ENCODE data around the gene EDRF1.

The EDRF1 gene

GRCh38 chr10:125795637-125796190 is 76.2 kb downstream of the EDRF1 start:
- no peak for DNase-seq

GRCh38 chr10:125797424-125797823 is 77.9 kb downstream of the EDRF1 start:
- DNase-seq, result no peak

GRCh38 chr10:125797994-125798662 is 78.6 kb downstream of the EDRF1 start:
- no peak for DNase-seq

DNA sequence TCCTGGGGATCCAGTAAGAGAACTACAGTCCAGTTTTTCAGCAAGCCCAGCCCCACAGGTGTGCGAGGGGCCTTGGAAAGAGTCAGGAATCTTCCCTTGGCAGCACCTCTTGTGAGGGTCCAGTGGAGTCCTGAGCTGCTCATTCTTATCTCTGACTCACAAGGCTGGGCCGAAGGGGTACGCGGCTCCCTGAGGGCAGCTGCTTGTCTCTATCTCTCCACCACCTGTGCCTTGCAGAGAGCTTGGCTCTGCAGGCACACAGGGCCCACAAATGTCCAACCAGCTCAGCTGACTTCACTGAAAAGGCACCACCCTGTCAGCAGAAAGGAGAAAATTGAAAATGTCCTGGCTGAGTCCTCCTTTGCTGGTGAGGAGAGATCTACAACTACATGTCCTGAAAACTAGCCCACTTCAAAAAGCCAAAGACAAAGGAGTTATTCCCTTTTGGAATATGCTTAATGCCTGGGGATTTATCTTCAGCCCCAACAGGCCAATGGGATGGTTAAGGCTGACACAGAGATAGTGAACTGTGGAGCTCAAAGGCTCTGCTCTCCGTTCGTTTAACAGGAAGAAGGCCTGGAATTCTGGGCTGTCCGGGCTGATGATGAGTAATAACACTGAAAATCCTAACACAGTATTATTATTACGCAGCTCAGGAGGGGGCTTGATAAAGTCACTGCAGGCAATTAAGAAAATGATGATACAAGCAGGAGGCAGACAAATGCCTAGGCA is 80.1 kb downstream of the EDRF1 start:
- DNase-seq, result no peak

- DNase-seq, result no peak
These were observed 82.1 kb downstream of the EDRF1 start for GRCh38 chr10:125801574-125801973.

DNA sequence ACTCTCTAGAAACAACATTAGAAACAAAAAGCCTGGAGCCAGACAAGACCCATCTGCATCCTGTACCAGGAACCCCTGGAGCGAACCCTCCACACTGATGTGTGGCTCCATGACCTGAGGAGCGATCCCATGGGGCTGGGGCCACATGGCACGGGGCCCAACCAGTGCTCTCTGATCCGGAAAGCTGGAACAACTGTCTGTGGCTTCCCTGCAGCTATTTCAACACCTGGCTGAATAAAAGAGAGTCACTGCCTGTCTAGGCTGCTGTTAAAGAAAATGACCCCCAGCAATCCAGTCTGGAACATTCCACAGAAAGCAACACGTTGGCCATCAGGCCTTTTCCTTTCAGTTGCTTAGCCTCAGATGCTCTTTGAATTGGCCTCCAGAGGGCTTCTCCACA is 82.6 kb downstream of the EDRF1 start:
- DNase-seq, result no peak

DNA sequence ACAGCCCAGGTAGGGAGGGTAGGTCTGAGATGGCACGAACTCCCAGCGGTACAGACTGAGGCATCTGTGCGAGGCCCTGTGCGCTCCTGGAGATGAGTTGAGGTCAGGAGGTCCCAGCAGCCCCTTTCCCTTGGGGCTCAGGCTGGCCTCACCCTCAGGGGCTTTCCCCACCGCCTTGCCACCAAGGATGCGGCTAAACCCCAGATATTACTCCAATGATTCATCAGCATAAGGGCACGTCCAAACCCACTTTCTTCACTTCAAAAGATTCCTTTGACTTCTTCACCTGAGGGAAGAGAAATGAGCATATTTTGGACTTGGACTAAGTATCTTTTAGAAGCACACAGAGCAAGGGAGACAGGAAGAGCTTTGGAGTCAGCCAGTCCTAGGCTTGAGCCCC is 83.2 kb downstream of the EDRF1 start:
- no peak for DNase-seq

DNA sequence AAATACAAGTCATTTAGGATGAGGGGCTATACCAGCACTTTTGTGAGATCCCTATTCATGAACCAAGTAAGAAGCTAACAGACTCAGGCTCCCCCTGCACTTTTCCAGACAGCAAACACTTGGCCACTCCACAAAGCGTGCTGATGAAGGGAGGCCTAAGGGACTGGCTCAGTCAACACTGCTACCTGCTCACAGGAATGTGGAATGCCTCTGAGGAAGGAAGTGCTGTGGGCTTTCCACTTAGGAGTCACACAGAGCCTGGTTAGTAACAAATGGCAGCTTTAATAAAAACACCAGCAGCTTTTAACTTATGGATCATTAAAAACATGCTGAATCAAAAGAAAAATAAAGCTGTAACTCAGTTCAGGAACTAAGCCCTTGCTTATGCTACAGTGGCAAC is 88.5 kb downstream of the EDRF1 start:
- no peak for DNase-seq

- no peak for DNase-seq
These were observed 91.7 kb downstream of the EDRF1 start for GRCh38 chr10:125811251-125811650.

GRCh38 chr10:125812128-125812750 is 92.7 kb downstream of the EDRF1 start:
- no peak for DNase-seq
